HepG2 (cell line): Measurements from ENCODE around the gene SLC2A4. TPM values are rescaled to one million over a fixed set of nuclear protein-coding genes. Genes with fewer than 3 reads are reported as not detected.

Experiments used
- ATF6 ChIP-seq: sonication (generic); formaldehyde crosslinking; conservative IDR thresholded peaks from 2 replicates; pipeline ENCODE4 v1.4.0; 2020; ENCODE audit warnings: missing genetic modification reagents
- BRF2 ChIP-seq: sonication (generic); formaldehyde crosslinking; IDR thresholded peaks from 2 replicates; pipeline ENCODE4 v1.8.1; 2022; ENCODE audit warnings: mild to moderate bottlenecking, missing genetic modification reagents
- CAMTA2 ChIP-seq: sonication (generic); formaldehyde crosslinking; IDR thresholded peaks from 2 replicates; pipeline ENCODE4 v1.4.0; 2020; ENCODE audit warnings: mild to moderate bottlenecking, missing genetic modification reagents, borderline replicate concordance
- HCFC1 ChIP-seq: fragments of 150-350 bp; IDR thresholded peaks from 2 replicates; pipeline ENCODE4 v1.6.1; 2014; ENCODE audit warnings: low read depth, low read length
- MEIS2 ChIP-seq: sonication (generic); formaldehyde crosslinking; IDR thresholded peaks from 2 replicates; pipeline ENCODE4 v1.9.0; 2021; ENCODE audit warnings: mild to moderate bottlenecking, missing genetic modification reagents
- MLX ChIP-seq: IDR thresholded peaks from 2 replicates; pipeline ENCODE4 v1.6.1; 2016
- NFE2L2 ChIP-seq: fragments of 150-350 bp; IDR thresholded peaks from 2 replicates; pipeline ENCODE4 v1.6.1; 2014; ENCODE audit warnings: low read length
- NFRKB ChIP-seq: fragments of 450-650 bp; IDR thresholded peaks from 2 replicates; pipeline ENCODE4 v1.6.1; 2017
- SATB2 ChIP-seq: sonication (generic); formaldehyde crosslinking; IDR thresholded peaks from 2 replicates; pipeline ENCODE4 v1.5.0; 2020; ENCODE audit warnings: missing genetic modification reagents
- TFAP4 ChIP-seq: sonication (generic); IDR thresholded peaks from 2 replicates; pipeline ENCODE4 v1.6.1; 2016; ENCODE audit warnings: low read depth, borderline replicate concordance
- ZBTB20 ChIP-seq: sonication (generic); formaldehyde crosslinking; IDR thresholded peaks from 2 replicates; pipeline ENCODE4 v1.8.1; 2023; ENCODE audit warnings: missing genetic modification reagents, low read depth, mild to moderate bottlenecking, borderline replicate concordance
- ZBTB8A ChIP-seq: sonication (generic); formaldehyde crosslinking; IDR thresholded peaks from 2 replicates; pipeline ENCODE4 v1.4.0; 2020; ENCODE audit warnings: mild to moderate bottlenecking, low read depth, missing genetic modification reagents, borderline replicate concordance
- ZIK1 ChIP-seq: sonication (generic); formaldehyde crosslinking; IDR thresholded peaks from 2 replicates; pipeline ENCODE4 v1.5.0; 2020; ENCODE audit warnings: mild to moderate bottlenecking, low read depth, missing genetic modification reagents, borderline replicate concordance
- ZNF512 ChIP-seq: sonication (generic); formaldehyde crosslinking; IDR thresholded peaks from 2 replicates; pipeline ENCODE4 v1.4.0; 2020; ENCODE audit warnings: mild to moderate bottlenecking, missing genetic modification reagents
- ZNF543 ChIP-seq: sonication (generic); formaldehyde crosslinking; IDR thresholded peaks from 2 replicates; pipeline ENCODE4 v1.4.0; 2020; ENCODE audit warnings: mild to moderate bottlenecking, missing genetic modification reagents
- ZNF564 ChIP-seq: sonication (generic); formaldehyde crosslinking; IDR thresholded peaks from 2 replicates; pipeline ENCODE4 v1.8.1; 2023; ENCODE audit warnings: mild to moderate bottlenecking, missing genetic modification reagents
- ZNF770 ChIP-seq: sonication (generic); formaldehyde crosslinking; IDR thresholded peaks from 2 replicates; pipeline ENCODE4 v1.5.0; 2020; ENCODE audit warnings: mild to moderate bottlenecking, missing genetic modification reagents
- ZNF790 ChIP-seq: sonication (generic); formaldehyde crosslinking; IDR thresholded peaks from 2 replicates; pipeline ENCODE4 v1.8.0; 2022; ENCODE audit warnings: missing genetic modification reagents, mild to moderate bottlenecking, borderline replicate concordance
- polyA plus RNA-seq, 8 experiments: library from polyadenylated mRNA; depleted of rRNA in 3 of 8; stranded (reverse) in 7 of 8; unstranded in 1 of 8; fragments of >200 nt; fragmentation: Illumina TruSeq in 4 of 8; extraction: Trizol in 4 of 8; gene quantifications; 2 replicates each; pipeline versions ENCODE4 v1.2.1 to v1.2.3, GENCODE V29; 2011 to 2016; ENCODE audit warnings: low read depth in 4 of 8, missing spikeins in 1 of 8, mixed read lengths in 1 of 8; ENCODE audit not compliant: insufficient read depth in 1 of 8
- total RNA-seq, 5 experiments: library from RNA; depleted of rRNA; stranded (reverse); fragments of >200 nt; fragmentation: Illumina TruSeq; extraction: Trizol; gene quantifications; 2 replicates each; pipeline ENCODE4 v1.2.3, GENCODE V29; 2016; ENCODE audit warnings: low read depth in 1 of 5

Gene SLC2A4
- total and polyA plus RNA-seq, 2 of the 13 experiments (the other 11 are each of a cell fraction or from before 2014, with no cell fraction given): 4.9 to 5.8 TPM

GRCh38 chr17:7252176-7253043, 29.1 kb upstream of the SLC2A4 start, which contains the start of gene ELP5 (continued):
- no peak for TF ChIP-seq ZNF770
- 0 out of 2 replicates have a peak, but pooled peaks have one; percentile 66 for TF ChIP-seq ZNF790
- TF ChIP-seq ZBTB20 (CRISPR knock-in tag): peak; percentile 72; the same call in 1 of the 2 replicates
- TF ChIP-seq ZBTB8A: no peak
- peak; percentile 22; the same call in 1 of the 2 replicates for TF ChIP-seq MEIS2 (CRISPR knock-in tag)
- TF ChIP-seq ZNF512 (CRISPR knock-in tag): no peak
- no peak for TF ChIP-seq TFAP4
- TF ChIP-seq ZNF564: 0 out of 2 replicates have a peak, but pooled peaks have one; percentile 40
- 0 out of 2 replicates have a peak, but pooled peaks have one; percentile 8 for TF ChIP-seq NFE2L2
- TF ChIP-seq BRF2 (CRISPR knock-in tag): 0 out of 2 replicates have a peak, but pooled peaks have one; percentile 30
- TF ChIP-seq CAMTA2: peak; percentile 92
- TF ChIP-seq NFRKB: peak; percentile 58; the same call in 1 of the 2 replicates
- TF ChIP-seq ZIK1 (CRISPR knock-in tag): no peak
- TF ChIP-seq ATF6 (CRISPR knock-in tag): no peak
- TF ChIP-seq HCFC1: peak; percentile 61
- peak; percentile 81 for TF ChIP-seq ZNF543 (CRISPR knock-in tag)
- no peak for TF ChIP-seq SATB2 (CRISPR knock-in tag)
- no peak; the same call in 1 of the 2 replicates for TF ChIP-seq MLX (CRISPR knock-in tag)
